IPS-15b (cell line): ENCODE results near the gene FGFR3.

ENCODE experiments used
- H3K27me3 ChIP-seq: one replicate; pipeline ENCODE4 v1.6.1; 2013; ENCODE audit warnings: low read length; ENCODE audit not compliant: control insufficient read depth, insufficient read depth
- H3K36me3 ChIP-seq: one replicate; pipeline ENCODE4 v1.6.1; 2013; ENCODE audit warnings: low read length; ENCODE audit not compliant: control insufficient read depth, insufficient read depth
- H3K4me1 ChIP-seq: one replicate; pipeline ENCODE4 v1.6.1; 2013; ENCODE audit warnings: mild to moderate bottlenecking, low read length; ENCODE audit not compliant: control insufficient read depth, insufficient read depth
- H3K4me3 ChIP-seq: one replicate; pipeline ENCODE4 v1.5.1; 2013; ENCODE audit warnings: low read depth, low read length
- H3K9ac ChIP-seq: one replicate; pipeline ENCODE4 v1.6.1; 2013; ENCODE audit warnings: low read depth, mild to moderate bottlenecking, low read length
- H3K9me3 ChIP-seq: one replicate; pipeline ENCODE4 v1.6.1; 2013; ENCODE audit warnings: mild to moderate bottlenecking, low read length; ENCODE audit not compliant: control insufficient read depth, insufficient read depth

Gene FGFR3

GRCh38 chr4:1766106-1767060 lies 26.7 kb upstream of the FGFR3 start:
- Histone ChIP-seq H3K4me1 (peaks cover 6% of the 10 kb centered on the region), H3K4me3 (peak overlapping the region; percentile 13), H3K9me3 (no peaks in the 10 kb centered on the region), H3K27me3 (peaks cover 6% of the 10 kb centered on the region), H3K9ac (no peak overlapping the region), H3K36me3 (no peaks in the 10 kb centered on the region)

GRCh38 chr4:1767061-1767769 lies 25.9 kb upstream of the FGFR3 start:
- Histone ChIP-seq H3K9me3 (no peaks in the 10 kb centered on the region), H3K4me3 (no peak overlapping the region), H3K36me3 (no peaks in the 10 kb centered on the region), H3K9ac (no peak overlapping the region), H3K27me3 (peaks cover 6% of the 10 kb centered on the region), H3K4me1 (peaks cover 6% of the 10 kb centered on the region)

DNA sequence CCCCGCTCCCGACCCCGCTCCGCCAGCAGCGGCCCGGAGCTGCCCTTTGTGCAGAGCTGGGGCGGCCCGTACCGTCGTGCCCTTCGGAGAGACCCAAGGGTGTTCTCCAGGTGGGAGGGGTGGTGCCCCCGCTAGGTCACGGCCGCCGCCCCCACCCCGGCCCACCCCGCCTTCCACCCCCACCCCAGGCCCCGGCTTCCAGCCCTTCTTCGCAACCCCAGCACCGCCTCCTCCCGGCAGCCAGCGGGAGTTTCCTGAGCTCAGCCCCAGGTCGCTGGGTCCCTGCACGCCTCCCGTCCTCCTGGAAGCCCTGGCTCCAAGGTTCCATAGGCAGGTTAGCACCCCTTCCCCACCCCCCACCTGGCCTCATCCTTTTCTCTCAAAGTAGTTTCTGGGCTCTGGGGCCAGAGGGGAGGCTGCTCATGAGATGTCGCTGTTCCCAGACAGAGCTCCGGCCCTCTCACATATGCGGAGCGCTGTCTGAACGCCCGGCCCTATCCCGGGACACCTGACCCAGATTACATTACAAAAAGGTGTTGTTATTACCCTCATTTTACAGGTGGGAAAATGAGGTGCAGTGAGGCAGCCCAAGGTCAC lies 25.2 kb upstream of the FGFR3 start:
- no peaks in the 10 kb centered on the region for H3K9me3 ChIP-seq
- H3K4me1 ChIP-seq = peaks cover 6% of the 10 kb centered on the region

DNA sequence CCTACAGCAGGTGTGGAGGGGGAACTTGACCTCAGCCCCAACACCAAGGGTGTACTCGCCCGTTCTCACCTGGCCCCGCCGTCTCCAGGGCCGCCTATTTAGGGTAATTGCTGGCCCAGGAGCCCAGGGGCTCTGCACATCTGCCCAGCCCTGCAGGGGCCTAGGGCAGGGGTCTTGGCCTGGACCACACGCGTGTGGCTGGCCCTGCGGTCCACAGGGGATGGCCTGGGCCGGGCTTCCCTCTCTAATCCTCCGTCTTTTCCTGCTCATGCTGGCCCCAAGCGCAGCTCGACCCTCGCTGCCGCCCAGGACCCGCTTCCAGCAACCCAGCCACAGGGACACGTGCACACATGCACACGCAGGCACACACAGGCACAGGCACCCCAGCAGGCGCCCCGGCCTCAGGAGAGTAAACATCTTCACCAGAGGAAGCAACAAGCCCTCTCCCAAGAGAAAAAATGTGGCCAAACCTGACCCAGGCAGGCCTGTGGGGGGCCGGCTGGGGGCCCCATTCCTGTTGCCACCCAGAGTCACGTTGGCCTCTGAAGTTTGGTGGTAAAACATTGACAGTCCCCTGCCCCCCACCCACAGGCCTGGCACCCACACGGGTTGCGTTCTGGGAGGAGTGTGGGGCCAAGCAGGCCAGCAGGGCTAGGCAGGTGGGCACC lies 24.6 kb upstream of the FGFR3 start:
- H3K9me3 ChIP-seq = no peaks in the 10 kb centered on the region
- peak overlapping the region; percentile 35 for H3K4me3 ChIP-seq
- H3K4me1 ChIP-seq = peaks cover 6% of the 10 kb centered on the region
- H3K36me3 ChIP-seq = no peaks in the 10 kb centered on the region
- peak overlapping the region; percentile 16 for H3K9ac ChIP-seq
- H3K27me3 ChIP-seq = peaks cover 6% of the 10 kb centered on the region

More for the DNA sequence above, 25.2 kb upstream of the FGFR3 start:
- Histone ChIP-seq H3K36me3 (no peaks in the 10 kb centered on the region), H3K4me3 (peak overlapping the region; percentile 35), H3K27me3 (peaks cover 6% of the 10 kb centered on the region), H3K9ac (peak overlapping the region; percentile 16)

GRCh38 chr4:1769692-1770091 lies 23.4 kb upstream of the FGFR3 start:
- Histone ChIP-seq H3K9me3 (no peaks in the 10 kb centered on the region), H3K27me3 (peaks cover 6% of the 10 kb centered on the region), H3K4me3 (no peak overlapping the region), H3K36me3 (no peaks in the 10 kb centered on the region), H3K4me1 (peaks cover 6% of the 10 kb centered on the region), H3K9ac (no peak overlapping the region)

DNA sequence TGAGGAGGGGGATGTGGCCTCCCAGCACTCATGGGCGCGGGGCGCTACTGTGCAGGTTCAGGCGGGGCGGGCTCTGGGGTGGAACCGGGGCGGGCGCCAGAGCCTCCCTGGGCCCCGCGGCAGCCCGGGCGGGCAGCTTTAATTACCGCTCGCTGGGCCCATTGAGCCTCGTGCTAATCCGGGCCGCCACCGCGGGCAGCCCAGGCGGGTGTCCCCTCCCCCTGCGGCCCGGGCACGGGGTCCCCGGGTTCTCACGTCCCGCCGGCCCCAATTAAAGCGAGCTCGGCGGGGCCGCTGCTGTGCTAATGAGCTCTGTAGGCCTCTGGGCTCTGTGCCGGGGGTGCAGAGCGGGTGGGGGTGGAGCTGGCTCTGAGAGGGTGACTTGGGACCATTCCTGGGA lies 22.8 kb upstream of the FGFR3 start:
- H3K27me3 ChIP-seq = peaks cover 6% of the 10 kb centered on the region
- H3K4me1 ChIP-seq = peaks cover 6% of the 10 kb centered on the region

DNA sequence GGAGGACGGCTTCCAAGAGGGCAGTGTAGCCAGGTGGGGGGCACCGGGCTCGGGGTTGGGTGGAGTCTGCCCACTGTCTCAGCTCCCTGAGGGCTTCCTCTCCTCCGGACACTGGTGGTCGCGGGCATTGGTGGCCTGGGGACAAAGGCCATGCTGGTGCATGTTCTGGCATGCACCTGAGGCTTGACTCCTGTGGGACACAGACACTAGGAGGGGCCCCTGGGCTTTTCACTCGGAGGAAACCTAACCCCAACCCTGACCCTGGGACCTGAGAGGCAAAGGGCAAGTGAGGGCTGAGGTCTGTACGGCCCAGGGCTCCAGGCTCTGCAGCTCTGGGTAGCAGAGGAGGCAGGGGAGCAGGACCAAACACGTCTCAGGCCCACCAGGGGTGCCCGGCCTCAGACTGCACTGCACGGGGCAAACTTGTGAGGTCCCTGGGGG lies 22.3 kb upstream of the FGFR3 start:
- Histone ChIP-seq H3K9ac (no peak overlapping the region), H3K4me3 (no peak overlapping the region), H3K9me3 (no peaks in the 10 kb centered on the region), H3K27me3 (peaks cover under 1% of the 10 kb centered on the region), H3K36me3 (no peaks in the 10 kb centered on the region), H3K4me1 (peaks cover 5% of the 10 kb centered on the region)

More for the DNA sequence above, 22.8 kb upstream of the FGFR3 start:
- no peak overlapping the region for H3K9ac ChIP-seq
- H3K9me3 ChIP-seq = no peaks in the 10 kb centered on the region
- H3K4me3 ChIP-seq = no peak overlapping the region
- H3K36me3 ChIP-seq = no peaks in the 10 kb centered on the region

DNA sequence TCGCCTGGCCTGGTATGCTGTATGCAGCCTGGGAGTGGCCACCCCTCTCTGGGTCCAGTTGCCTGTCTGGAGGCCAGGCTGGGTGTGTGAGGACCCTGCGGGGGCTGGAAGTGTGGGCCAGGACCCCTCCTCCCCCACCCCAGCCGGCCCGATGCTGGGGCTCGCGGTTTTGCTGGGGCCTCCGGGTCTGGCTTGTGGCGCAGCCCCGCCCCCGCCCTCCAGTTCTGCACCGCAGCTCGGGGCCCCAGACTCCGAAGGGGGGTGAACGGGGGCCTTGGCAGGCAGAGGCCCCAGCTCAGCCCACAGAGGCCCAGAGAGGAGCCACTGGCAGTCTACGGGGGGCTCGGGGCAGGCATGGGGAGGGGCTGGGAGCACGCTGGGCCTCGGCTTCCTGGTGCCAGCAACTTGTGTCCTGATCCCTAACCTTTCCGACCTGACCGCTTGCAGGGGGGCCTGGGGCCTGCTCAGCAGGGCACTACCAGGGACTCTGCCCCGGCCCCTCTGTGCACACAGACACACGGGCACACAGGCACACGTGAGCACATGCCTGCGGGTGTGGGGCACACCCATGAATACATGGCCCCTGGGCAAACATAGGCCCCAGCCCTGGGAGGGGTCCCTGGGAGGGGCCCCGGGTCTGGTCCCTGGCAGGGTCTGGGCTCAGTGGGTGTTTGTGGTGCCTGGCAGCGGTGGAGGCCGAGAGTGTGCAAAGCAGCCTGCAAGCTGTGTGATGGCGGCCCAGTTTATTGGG lies 21.4 kb upstream of the FGFR3 start:
- no peaks in the 10 kb centered on the region for H3K36me3 ChIP-seq
- H3K4me1 ChIP-seq = peaks cover 3% of the 10 kb centered on the region
- no peaks in the 10 kb centered on the region for H3K27me3 ChIP-seq
- H3K9me3 ChIP-seq = no peaks in the 10 kb centered on the region
- no peak overlapping the region for H3K9ac ChIP-seq
- no peak overlapping the region for H3K4me3 ChIP-seq

DNA sequence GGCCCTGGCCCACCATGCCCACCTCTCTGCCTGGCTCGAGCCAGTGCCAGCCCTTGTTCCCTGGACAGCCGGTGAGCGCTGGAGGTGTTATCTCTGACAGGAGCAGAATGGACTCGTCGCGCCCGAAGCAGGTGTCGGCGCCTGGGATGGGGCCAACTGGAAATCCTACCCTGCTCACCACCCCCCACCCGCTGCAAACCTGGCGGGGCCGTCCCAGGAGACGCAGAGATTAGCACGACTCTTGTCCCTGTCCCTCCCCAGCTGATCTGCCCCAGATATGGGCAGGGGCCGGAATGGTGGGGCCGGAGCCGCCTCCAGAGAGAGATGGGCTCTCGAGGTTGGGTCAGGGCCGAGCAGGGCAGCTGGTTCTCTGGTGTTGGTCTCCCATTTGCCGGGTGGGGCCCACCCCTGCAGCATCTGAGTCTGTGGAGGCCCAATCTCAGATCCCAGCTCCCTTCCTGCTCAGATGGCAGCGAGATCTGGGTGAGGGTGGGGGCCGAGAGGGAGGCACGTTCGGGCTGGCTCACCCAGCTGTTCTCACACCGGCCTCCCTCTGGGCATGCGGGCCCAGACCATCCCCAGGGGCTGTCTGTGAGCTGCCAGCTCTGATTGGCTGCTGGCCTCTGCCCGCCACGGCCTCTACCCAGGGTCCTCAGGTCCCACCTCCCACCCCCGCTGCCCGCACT lies 20.1 kb upstream of the FGFR3 start:
- H3K27me3 ChIP-seq = no peaks in the 10 kb centered on the region
- no peak overlapping the region for H3K9ac ChIP-seq
- peaks cover 11% of the 10 kb centered on the region for H3K4me1 ChIP-seq
- no peaks in the 10 kb centered on the region for H3K9me3 ChIP-seq
- H3K4me3 ChIP-seq = no peak overlapping the region
- no peaks in the 10 kb centered on the region for H3K36me3 ChIP-seq

GRCh38 chr4:1773754-1774153 lies 19.3 kb upstream of the FGFR3 start:
- H3K9ac ChIP-seq = no peak overlapping the region
- H3K27me3 ChIP-seq = no peaks in the 10 kb centered on the region
- H3K36me3 ChIP-seq = no peaks in the 10 kb centered on the region
- H3K4me3 ChIP-seq = no peak overlapping the region
- H3K4me1 ChIP-seq = peaks cover 8% of the 10 kb centered on the region
- no peaks in the 10 kb centered on the region for H3K9me3 ChIP-seq
